ENCODE results near the gene GLI1. TPM values are rescaled to one million over a fixed set of nuclear protein-coding genes. Genes with fewer than 3 reads are reported as not detected.

Gene GLI1
- total and polyA plus RNA-seq, 2 of the 13 experiments (the other 11 are each of a cell fraction or from before 2014, with no cell fraction given), result 0.09 to 0.20 TPM

- TF ChIP-seq KMT2B (CRISPR knock-in tag; IDR thresholded peaks at IDR 0.05), result peak; percentile 73
- TF ChIP-seq ZZZ3 (CRISPR knock-in tag; IDR thresholded peaks at IDR 0.05; ENCODE audit: borderline replicate concordance), result peak; percentile 81
- TF ChIP-seq ZNF253 (CRISPR knock-in tag; IDR thresholded peaks at IDR 0.05; ENCODE audit: borderline replicate concordance), result no peak
- no peak for TF ChIP-seq ZNF546 (CRISPR knock-in tag; conservative IDR thresholded peaks at IDR 0.05)
- TF ChIP-seq IKZF5 (CRISPR knock-in tag; IDR thresholded peaks at IDR 0.05), result peak; percentile 96; the same call in 1 of the 2 replicates
- no peak for TF ChIP-seq FOSL1 (CRISPR knock-in tag; IDR thresholded peaks at IDR 0.05; ENCODE audit: borderline replicate concordance)
- TF ChIP-seq SMARCC2 (IDR thresholded peaks at IDR 0.05), result no peak
- no peak for TF ChIP-seq CCAR2 (optimal IDR thresholded peaks at IDR 0.05; ENCODE audit: low read depth, low read length)
- TF ChIP-seq ELF3 (CRISPR knock-in tag; IDR thresholded peaks at IDR 0.05), result peak; percentile 89
- peak; percentile 97; the same call in 1 of the 2 replicates for TF ChIP-seq ZNF614 (CRISPR knock-in tag; IDR thresholded peaks at IDR 0.05; ENCODE audit: borderline replicate concordance)
- no peak for TF ChIP-seq ATM (IDR thresholded peaks at IDR 0.05; ENCODE audit: borderline replicate concordance)
- TF ChIP-seq SRSF4 (IDR thresholded peaks at IDR 0.05; ENCODE audit: low read depth, low read length, poor library complexity, severe bottlenecking), result no peak
- peak; percentile 98 for TF ChIP-seq BCL6 (CRISPR knock-in tag; IDR thresholded peaks at IDR 0.05)
- no peak for TF ChIP-seq TSC22D2 (CRISPR knock-in tag; IDR thresholded peaks at IDR 0.05; ENCODE audit: borderline replicate concordance)
- no peak for TF ChIP-seq ZNF550 (CRISPR knock-in tag; IDR thresholded peaks at IDR 0.05; ENCODE audit: borderline replicate concordance)
- TF ChIP-seq MIER2 (CRISPR knock-in tag; IDR thresholded peaks at IDR 0.05), result peak; percentile 79; the same call in 1 of the 2 replicates
- TF ChIP-seq ZNF362 (CRISPR knock-in tag; IDR thresholded peaks at IDR 0.05; ENCODE audit: borderline replicate concordance), result peak; percentile 75; the same call in 1 of the 2 replicates
- peak; percentile 60; the same call in 1 of the 2 replicates for TF ChIP-seq ZNF292 (CRISPR knock-in tag; IDR thresholded peaks at IDR 0.05; ENCODE audit: borderline replicate concordance, low read depth)
- peak; percentile 93 for TF ChIP-seq TBX2 (CRISPR knock-in tag; IDR thresholded peaks at IDR 0.05; ENCODE audit: borderline replicate concordance)
- TF ChIP-seq KLF11 (CRISPR knock-in tag; IDR thresholded peaks at IDR 0.05), result no peak
- no peak for TF ChIP-seq ZIK1 (CRISPR knock-in tag; IDR thresholded peaks at IDR 0.05; ENCODE audit: borderline replicate concordance, low read depth)
- no peak for TF ChIP-seq PREB (CRISPR knock-in tag; IDR thresholded peaks at IDR 0.05)
- no peak for TF ChIP-seq U2AF1 (optimal IDR thresholded peaks at IDR 0.05; ENCODE audit: low read depth, low read length)
- peak; percentile 51; the same call in 1 of the 2 replicates for TF ChIP-seq ZFP36L1 (CRISPR knock-in tag; IDR thresholded peaks at IDR 0.05)
- TF ChIP-seq NAIF1 (CRISPR knock-in tag; IDR thresholded peaks at IDR 0.05; ENCODE audit: borderline replicate concordance), result peak; percentile 52; the same call in 1 of the 2 replicates
- TF ChIP-seq ARHGAP35 (CRISPR knock-in tag; IDR thresholded peaks at IDR 0.05; ENCODE audit: borderline replicate concordance), result no peak
- no peak for TF ChIP-seq MLLT10 (CRISPR knock-in tag; IDR thresholded peaks at IDR 0.05)
- TF ChIP-seq RBFOX2 (IDR thresholded peaks at IDR 0.05; ENCODE audit: low read depth, low read length), result no peak
- TF ChIP-seq NR2F2 (IDR thresholded peaks at IDR 0.05; ENCODE audit: borderline replicate concordance, low read depth), result no peak
- peak; percentile 98 for TF ChIP-seq FOXA3 (CRISPR knock-in tag; IDR thresholded peaks at IDR 0.05)
Measured at GRCh38 chr12:57451233-57451778, 8.3 kb upstream of the GLI1 start (continued).

All from HepG2 (cell line).